ENCODE data around the gene SEMA5A. TPM values are rescaled to one million over a fixed set of nuclear protein-coding genes. Genes with fewer than 3 reads are reported as not detected.
A peak's percentile ranks its signal among the peaks of the same experiment; 100 is the strongest.

Gene SEMA5A
- total RNA-seq, 1 donor, result 57.0 TPM

- TF ChIP-seq CTCF (IDR thresholded peaks at IDR 0.05; ENCODE audit: insufficient read depth, low read length), result no peak
- H3K4me3 ChIP-seq (ENCODE audit: low read depth, low read length), result no peak overlapping the region
- no peak for DNase-seq (ENCODE audit: low read depth)
Observed at GRCh38 chr5:9160747-9161146, 385.1 kb downstream of the SEMA5A start.

- TF ChIP-seq CTCF (IDR thresholded peaks at IDR 0.05; ENCODE audit: insufficient read depth, low read length), result no peak
- H3K4me3 ChIP-seq (ENCODE audit: low read depth, low read length), result no peak overlapping the region
- DNase-seq (ENCODE audit: low read depth), result no peak
Observed at GRCh38 chr5:9157811-9158210, 388.1 kb downstream of the SEMA5A start.

GRCh38 chr5:9157020-9157419 lies 388.9 kb downstream of the SEMA5A start:
- no peak overlapping the region for H3K4me3 ChIP-seq (ENCODE audit: low read depth, low read length)
- TF ChIP-seq CTCF (IDR thresholded peaks at IDR 0.05; ENCODE audit: insufficient read depth, low read length), result no peak
- no peak for DNase-seq (ENCODE audit: low read depth)

GRCh38 chr5:9156282-9156681 lies 389.6 kb downstream of the SEMA5A start:
- TF ChIP-seq CTCF (IDR thresholded peaks at IDR 0.05; ENCODE audit: insufficient read depth, low read length), result peak; percentile 42
- peak; percentile 54 for DNase-seq (ENCODE audit: low read depth)
- no peak overlapping the region for H3K4me3 ChIP-seq (ENCODE audit: low read depth, low read length)

- DNase-seq (ENCODE audit: low read depth), result no peak
- no peak overlapping the region for H3K4me3 ChIP-seq (ENCODE audit: low read depth, low read length)
- no peak for TF ChIP-seq CTCF (IDR thresholded peaks at IDR 0.05; ENCODE audit: insufficient read depth, low read length)
Observed at GRCh38 chr5:9151684-9152427, 394.0 kb downstream of the SEMA5A start.

GRCh38 chr5:9149988-9150387 lies 395.9 kb downstream of the SEMA5A start:
- no peak overlapping the region for H3K4me3 ChIP-seq (ENCODE audit: low read depth, low read length)
- no peak for TF ChIP-seq CTCF (IDR thresholded peaks at IDR 0.05; ENCODE audit: insufficient read depth, low read length)
- DNase-seq (ENCODE audit: low read depth), result peak; percentile 53

- no peak for TF ChIP-seq CTCF (IDR thresholded peaks at IDR 0.05; ENCODE audit: insufficient read depth, low read length)
- H3K4me3 ChIP-seq (ENCODE audit: low read depth, low read length), result no peak overlapping the region
- DNase-seq (ENCODE audit: low read depth), result no peak
Observed at GRCh38 chr5:9148242-9148641, 397.6 kb downstream of the SEMA5A start.

Measured in fibroblast of the aortic adventitia (primary cell).